Kidney capillary endothelial cell (primary cell): ENCODE data around the gene RBM44.

Source experiments
- DNase-seq: peaks from one replicate; pipeline ENCODE4 v3.0.0-alpha.2; 2018; ENCODE audit warnings: low spot score

The RBM44 gene

DNA sequence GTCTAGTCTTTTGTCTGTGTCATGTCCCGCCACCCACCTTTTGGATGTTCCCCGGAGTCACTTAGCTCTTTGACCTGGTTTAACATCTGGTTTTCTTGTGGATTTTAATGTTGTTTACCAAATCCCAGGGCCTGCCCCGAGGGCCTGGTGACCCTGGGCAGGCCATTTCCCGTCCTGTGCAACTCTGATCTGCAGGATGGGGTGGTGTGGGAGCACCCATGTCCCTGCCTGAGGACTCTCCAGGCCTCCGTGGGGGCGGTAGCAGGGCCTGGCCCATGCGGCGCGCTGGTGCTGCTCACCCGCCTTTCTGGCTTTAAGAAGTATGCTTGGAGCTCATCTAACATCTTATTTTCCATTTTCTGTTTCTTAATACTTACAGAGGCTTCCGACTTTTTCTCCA is 71.5 kb downstream of the RBM44 start:
- DNase-seq = no peak

GRCh38 chr2:237870754-237871651 is 72.4 kb downstream of the RBM44 start:
- DNase-seq = no peak

- DNase-seq = no peak
These were observed 73.8 kb downstream of the RBM44 start for GRCh38 chr2:237872178-237872887.

DNA sequence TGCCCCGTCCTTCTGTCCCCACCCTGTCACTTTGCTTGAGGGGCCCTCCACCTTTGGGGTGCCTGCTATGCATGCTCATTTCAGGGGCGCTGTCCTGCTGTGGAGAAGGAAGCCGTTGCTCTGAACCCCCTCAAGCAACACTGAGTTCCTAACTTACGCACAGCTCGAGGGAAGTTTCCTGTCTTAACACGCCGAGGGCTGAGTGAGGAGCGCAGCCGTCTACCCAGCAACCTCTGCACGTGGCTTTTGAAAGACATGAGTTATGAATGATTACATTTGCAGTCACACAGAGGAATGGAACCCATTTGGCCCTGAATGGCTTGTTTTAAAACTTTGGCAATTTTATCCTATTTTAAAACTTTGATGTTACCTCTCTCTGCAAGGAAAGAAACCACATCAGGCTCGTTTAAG is 74.8 kb downstream of the RBM44 start:
- no peak for DNase-seq

GRCh38 chr2:237873897-237874551 is 75.4 kb downstream of the RBM44 start:
- DNase-seq = no peak

DNA sequence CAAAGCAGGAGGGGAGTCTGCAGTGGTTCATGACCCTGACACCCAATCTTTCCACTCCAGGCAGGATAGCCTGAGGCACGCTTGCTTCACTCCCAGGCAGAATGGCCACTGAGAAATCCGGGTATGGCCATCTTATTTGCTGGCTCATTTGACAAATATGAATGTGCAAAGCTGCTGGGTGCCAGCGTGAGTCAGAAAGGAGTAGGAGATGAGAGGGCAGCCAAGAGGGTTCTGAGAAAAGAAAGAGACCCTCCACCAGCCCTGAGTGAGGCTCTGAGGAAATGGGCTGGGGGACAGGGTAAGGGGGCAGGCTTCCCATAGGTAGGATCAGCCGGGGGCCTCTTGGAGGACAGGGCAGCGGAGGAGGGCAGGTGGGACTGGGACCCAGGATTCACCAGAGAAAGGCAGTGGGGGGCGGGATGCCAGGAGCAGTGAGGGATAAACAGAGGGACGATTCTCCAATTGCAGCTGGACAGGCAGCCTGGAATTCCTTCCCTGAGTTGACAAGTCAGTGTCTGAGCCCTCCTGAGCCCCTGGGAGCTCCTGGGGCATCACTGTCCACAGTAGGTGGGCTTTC is 76.1 kb downstream of the RBM44 start:
- DNase-seq = no peak

- no peak for DNase-seq
These were observed 76.9 kb downstream of the RBM44 start for GRCh38 chr2:237875256-237876060.

DNA sequence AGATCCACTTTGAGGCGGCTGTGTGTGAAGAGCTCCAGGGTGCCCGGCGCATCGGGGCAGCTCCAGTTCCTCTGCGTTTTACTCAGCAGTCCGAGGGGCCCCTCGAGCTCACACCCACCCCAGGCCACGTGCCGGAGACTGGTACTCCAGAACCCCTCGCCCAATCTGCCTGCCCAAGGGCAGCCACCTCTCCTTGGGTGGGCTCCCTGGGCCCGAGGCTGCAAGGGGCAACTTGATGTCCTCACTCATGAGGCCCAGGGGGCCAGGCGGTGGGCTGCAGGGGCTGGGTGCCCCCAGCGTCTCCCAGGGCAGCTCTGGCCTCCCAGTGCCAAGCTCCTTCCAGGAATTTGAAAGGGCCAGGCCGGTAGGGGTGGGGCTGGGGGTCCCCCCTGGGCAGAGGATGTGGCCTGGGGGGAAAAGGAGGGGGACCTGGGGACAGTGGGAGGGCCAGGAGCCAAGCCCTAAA is 77.5 kb downstream of the RBM44 start:
- DNase-seq = no peak

DNA sequence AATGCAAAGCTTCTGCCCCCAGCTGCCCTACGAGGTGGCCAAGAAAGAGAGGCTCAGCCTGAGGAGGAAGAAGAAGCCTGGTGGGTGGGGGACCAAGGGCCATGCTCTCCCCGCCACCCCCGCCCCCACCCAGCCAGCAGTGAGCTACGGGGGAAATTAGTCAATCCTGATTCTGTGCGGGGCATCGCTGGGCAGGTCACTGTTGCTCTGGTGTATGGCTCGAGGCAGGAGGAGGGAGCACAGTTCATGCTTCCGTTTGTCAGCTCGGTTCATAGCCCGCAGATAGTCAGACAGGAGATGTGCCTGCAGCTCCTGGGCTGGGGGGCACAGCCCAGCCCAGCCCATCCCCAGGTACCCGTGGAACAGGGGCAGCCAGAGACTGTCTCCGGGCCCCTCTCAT is 78.0 kb downstream of the RBM44 start:
- DNase-seq = no peak

DNA sequence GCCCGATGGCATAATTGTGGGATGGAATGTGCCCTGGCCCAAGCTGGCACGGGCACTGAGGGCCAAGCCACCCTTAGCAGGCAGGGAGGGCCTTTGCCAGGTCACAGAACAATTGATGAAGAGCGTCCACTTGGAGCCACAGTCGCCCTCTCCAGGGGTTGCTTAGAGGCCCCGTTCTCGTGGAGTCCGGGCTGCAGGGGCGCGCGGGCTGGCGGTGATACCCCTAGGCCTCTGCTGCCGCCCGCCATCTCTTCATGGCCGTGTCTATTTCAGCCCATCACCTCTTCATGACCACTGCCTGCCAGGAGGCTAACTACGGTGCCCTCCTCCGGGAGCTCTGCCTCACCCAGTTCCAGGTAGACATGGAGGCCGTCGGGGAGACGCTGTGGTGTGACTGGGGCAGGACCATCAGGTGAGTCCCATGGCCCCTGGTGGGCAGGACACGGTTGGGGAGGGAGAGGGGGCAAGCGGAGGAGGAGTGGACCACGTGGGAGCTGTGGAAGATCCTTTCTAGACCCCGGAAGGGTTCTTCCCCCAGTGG is 78.4 kb downstream of the RBM44 start:
- DNase-seq = no peak

GRCh38 chr2:237877576-237878307 is 79.2 kb downstream of the RBM44 start:
- DNase-seq = no peak

DNA sequence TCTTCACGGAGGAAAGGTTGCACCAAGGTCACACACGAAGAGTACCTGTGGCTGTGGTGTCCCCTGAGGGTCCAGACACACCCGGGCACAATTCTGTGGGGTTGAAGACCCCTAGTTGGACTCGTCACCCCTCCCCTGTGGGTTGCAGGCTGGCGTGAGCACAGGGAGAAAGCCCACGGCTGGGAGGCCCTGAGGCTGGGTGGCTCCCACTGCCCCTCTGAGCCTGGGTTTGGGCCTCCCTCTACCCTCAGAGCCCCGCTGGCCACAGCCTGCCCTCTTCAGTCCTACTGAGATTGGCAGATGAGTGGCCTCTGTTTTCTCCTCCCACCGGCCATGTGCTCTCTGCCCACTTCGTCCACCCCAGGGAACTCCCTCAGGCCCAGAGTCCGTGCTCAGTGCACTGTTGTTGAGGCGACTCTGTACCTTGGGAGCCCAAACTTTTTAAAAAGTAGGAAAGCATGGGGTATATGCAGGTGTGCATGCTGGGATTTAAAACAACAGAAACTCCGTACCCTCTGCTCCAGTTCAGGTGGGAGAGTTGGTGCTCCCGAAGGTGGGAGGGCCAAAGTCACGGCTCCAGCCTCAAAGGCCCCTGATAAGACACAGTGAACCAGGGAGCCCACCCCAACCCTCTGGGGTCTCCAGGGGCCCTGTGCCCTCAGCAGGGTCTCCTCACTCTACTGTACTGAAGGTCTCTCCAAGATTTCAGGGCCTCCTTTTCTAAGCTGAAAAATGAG is 79.9 kb downstream of the RBM44 start:
- DNase-seq = no peak

- no peak for DNase-seq
These were observed 80.5 kb downstream of the RBM44 start for GRCh38 chr2:237879058-237879430.

DNA sequence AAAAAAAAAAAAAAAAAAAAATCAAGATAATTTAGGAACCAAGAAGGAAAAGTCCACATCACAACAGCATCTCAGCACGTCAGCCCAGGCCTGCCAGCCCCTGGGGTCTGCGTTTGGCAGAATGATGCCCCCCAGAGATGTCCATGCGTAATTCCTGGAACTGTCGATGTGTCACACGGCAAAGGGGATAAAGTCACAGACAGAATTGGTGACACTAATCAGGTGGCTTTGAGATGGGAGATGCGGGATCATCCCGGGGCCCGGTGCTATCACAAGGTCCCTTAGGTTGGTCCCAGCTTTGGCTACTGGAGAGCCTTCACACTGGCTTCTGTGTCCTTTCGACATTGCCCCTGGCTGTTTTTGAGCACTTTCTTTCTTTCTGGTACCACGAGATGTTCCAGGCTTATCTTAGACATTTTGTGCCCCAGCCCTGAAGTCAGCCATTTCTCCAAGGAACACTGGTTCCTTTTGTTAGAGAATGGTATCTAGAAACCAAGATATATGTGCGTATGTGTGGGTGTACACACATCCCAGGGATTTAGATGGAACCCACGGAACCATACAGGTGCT is 81.5 kb downstream of the RBM44 start:
- no peak for DNase-seq

DNA sequence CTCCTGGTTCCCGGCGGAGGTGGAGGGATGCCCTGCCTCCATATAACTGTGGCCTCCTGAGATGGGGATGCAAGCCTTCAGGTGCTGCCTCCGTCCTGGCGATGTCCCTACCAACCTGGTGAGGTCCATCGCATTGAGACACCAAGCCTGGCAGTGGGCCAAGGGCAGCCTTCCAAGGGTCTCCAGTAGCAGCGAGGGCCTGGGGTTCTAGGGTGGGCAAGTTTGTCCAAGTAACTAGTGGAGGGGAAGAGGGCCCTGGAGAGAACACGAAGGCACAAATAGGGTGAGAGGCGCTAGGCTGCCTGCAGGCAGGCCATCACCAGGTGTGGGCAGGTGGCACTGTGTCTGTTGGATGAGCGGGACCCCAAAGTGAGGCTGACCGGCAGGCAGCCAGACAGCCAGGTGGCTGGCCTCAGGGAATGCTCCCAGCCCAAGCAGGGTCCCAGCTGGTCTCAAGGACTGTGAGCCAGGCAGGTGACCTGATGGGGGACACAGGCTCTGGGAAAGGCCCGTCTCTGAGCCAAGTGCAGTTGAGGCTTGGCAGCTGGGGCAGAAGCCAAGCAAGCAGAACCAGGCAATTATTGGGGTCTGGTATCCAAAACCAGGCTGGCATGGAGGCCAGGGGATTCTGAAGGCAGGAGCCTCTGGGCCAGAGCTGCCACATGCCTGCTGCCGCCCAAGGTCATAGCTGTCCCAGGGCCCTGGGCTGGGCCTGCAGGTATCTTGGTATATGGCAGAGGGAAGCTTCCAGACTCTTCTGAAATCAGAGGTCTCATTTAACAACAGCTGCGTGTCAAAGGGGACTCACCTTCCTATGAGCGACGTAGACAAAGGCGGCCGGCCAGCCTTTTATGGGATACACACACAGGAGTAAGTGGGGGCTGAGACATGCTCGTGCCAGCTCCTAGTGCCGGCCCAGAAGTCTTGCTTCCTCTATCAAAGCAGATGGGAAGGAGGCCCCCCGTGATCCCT is 84.2 kb downstream of the RBM44 start:
- DNase-seq = no peak

- no peak for DNase-seq
These were observed 85.4 kb downstream of the RBM44 start for GRCh38 chr2:237883951-237884446.

GRCh38 chr2:237884681-237885080 is 86.1 kb downstream of the RBM44 start:
- no peak for DNase-seq
